ENCODE data around the gene ZC3H13.

- TF ChIP-seq POLR2A (IDR thresholded peaks at IDR 0.05; ENCODE audit: low read depth, low read length) (no peak), POLR2AphosphoS5 (IDR thresholded peaks at IDR 0.05; ENCODE audit: low read depth, low read length) (no peak), TAF1 (IDR thresholded peaks at IDR 0.05; ENCODE audit: borderline replicate concordance, low read depth, low read length) (no peak)
These were observed 30.1 kb downstream of the ZC3H13 start for GRCh38 chr13:46022481-46022880.

Measured in GM12892 (cell line).